GM18505 (cell line): ENCODE measurements around the gene AGO3.
A peak's percentile ranks its signal among the peaks of the same experiment; 100 is the strongest.

Experiments
- ATAC-seq: cut with Tn5 transposase; IDR thresholded peaks from one replicate; pipeline ENCODE4 v1.9.1; 2021; ENCODE audit not compliant: unreplicated experiment
- POLR2A ChIP-seq: IDR thresholded peaks from 4 replicates; pipeline ENCODE4 v1.6.1; 2011; ENCODE audit warnings: borderline replicate concordance; ENCODE audit not compliant: insufficient read depth, insufficient read length; ENCODE audit errors: extremely low read depth

Gene AGO3

DNA sequence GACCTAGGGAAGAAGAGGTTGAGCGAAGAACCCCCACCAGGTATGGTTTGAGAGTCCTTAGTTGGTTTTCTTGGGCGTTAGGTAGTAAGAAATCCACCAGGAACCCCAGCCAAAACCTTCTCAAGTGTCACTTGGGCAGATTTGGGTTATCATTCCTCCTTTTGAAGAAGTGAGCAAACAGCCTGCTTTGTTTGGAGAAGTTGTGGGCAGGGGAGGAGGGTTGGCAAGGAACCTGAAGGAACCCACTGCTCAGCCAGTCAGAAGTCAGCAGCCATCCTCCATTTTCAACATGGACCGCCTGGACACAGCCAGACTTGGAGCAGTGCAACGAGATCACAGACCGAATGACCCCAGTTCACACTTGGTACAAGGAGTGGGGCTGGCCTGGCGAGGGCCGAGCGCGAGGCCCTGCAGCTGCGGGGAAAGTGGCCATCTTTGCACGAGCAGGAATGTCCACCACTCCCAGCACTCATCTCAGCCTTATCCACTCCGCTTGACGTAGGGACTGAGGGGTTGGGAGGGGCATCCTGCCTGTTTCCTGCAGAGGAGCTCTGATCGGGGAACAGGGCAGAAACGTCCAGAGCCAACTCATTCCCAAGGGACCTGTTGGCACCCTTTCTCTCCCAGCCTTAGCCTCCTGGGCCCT is 165.0 kb downstream of the AGO3 start:
- TF ChIP-seq POLR2A: no peak
- no peak for ATAC-seq

DNA sequence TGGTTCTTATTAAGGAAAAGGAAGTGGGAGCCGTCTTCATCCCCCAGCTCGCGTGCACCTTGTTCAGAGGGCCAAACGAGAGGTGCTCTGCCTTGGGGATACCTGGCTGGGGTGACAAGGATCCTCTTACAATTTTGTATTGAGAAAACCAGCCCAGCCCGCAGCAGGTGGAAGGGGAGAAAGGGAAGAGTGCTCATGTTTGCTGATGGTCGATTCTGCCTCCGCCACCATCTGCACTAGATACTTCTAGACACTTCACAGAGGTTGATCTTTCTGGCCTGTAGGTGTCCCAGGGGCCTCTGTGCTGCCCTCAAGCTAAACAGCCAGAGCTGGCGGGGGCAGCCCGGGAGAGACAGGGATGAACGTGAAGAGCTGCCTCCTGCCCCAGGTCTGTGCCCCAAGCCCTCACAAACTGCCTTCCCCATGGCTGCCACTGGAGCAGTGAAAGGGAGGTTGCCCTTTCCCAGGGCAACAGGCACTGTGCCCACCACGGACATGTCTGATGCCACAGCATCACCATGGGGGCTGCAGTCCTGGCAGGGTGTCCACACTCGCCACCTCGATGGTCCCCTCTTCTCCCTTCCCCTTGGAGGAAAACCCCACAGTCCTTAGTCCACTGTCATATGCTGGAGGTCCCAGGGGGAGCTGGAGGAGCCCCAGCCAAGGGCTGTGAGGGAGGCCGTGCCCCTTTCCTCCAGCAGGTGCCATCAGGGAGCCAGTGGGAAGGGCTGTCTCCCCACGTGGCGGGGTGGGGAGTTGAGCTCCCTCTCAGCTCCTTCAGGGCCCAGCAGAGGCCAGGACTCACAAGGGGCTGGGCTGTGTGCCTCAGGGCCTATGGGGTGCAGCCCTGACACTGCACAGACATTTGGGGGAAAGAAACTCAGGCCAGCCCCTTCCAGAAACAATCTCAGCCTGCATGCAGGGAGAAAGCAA is 165.9 kb downstream of the AGO3 start:
- peak; percentile 13 for TF ChIP-seq POLR2A
- ATAC-seq: no peak

DNA sequence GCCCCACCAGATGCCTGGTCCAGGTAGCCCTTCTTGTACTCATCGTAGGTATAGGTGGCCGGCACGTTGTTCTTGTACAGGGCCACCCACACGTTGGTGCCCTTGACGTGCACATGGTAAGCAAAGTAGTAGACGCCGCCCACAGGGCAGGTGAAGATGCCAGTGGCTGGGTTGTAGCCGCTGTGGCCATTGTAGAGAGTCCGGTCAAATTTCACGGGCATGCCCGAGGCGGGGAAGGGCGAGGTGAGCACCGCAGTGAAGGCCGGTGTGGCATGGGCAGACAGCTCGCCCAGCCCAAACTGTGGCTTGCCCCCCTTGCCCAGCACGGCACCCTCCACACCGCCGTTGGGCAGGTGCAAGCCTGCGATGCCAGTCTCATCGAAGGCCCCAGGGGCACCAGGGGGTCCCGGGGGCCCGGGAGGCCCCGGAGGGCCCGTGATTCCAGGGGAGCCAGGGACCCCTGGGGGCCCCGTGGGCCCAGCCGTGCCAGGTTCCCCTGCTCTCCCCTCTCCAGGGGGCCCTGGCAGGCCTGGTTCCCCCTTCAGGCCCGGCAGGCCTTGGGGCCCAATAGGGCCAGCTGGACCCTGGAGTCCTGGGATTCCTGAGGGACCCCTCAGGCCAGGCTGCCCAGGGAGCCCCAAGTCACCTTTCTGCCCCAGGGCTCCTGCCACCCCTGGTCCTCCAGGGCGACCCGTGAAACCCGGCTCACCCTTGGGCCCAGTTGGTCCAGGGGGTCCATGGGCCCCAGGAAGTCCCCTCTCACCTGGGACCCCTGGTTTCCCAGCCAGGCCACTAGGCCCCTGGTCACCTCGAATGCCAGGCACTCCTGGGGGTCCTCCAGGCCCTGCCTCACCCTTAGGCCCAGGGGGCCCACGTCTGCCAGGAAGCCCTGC is 167.0 kb downstream of the AGO3 start:
- no peak for TF ChIP-seq POLR2A

DNA sequence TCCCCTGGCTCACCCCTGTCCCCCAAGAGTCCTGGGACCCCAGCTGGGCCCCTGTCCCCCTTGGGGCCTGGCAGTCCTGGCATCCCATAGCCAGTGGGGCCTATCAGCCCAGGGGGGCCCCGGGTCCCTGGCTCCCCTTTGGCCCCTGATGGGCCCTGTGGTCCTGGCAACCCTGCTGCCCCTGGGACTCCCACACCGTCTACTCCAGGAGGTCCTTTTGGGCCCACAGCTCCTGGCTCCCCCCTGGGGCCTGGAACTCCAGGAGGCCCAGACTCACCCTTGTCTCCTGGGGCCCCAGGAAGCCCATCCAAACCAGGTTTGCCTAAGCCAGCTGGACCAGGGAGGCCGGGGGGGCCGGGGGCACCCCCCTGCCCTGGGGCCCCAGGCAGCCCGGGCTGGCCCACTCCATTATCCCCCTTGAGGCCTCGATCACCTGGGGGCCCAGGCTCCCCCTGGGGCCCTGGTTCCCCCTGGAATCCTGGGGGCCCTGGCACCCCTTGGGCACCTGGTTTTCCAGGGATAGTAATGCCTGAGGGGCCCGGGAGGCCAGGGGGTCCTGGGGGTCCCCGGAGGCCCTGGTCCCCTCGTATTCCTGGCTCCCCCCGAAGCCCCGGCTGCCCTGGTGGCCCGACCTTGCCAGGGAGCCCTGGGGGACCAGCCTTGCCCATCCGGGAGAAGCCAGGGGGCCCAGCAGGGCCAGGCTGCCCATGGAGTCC is 167.9 kb downstream of the AGO3 start:
- no peak for TF ChIP-seq POLR2A

More for the DNA sequence above, 167.0 kb downstream of the AGO3 start:
- ATAC-seq: no peak

DNA sequence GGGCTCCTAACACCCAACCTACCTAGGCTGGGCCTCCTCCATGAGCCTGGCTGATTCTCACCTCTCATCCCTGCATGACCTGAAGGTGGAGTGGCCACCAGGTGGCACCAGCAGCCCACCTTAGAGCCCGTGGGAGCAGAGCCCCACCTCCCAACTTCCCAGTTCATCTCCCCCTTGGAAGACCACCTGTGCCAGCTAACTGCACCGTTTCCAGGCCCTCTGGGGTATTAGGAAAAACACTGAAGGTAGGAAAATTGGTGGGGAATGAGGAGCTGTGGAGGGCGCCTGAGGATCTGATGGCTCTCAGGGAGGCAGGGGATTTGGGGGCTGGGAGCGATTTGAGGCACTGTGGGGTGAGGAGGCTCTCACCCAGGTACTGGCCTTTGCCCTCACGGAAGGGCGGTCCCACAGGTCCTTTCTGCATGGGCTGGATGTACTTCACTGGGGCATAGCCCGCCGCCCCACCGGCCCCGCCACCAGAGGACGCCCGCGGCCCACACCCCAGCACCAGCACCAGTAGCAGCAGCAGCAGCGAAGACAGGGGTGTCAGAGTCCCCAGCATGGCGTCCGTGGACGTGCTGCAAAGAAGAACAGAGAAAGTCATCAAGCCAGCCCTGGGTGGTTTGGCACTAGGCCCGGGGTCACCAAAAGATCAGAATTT is 168.9 kb downstream of the AGO3 start:
- ATAC-seq: no peak
- TF ChIP-seq POLR2A: no peak

More for the DNA sequence above, 167.9 kb downstream of the AGO3 start:
- no peak for ATAC-seq

DNA sequence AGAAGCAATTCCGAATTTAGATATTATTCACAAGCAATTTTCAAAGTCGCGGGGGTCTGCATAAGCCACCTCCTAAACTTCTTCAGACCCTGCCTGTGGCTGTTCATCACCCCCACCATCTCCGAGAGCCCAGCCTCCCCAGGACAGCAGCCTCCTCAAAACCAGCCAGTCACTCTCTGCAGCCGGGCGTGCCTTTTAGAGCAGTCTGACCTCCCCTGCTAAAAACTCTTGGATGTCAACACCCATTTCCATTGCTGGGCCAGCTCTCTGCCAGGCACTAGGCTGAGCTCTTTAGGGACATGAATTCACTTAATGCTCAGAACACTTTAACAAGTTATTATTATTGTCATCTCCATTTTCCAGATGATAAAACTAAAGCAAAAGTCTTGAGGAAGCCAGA is 169.5 kb downstream of the AGO3 start:
- no peak for TF ChIP-seq POLR2A
- no peak for ATAC-seq

DNA sequence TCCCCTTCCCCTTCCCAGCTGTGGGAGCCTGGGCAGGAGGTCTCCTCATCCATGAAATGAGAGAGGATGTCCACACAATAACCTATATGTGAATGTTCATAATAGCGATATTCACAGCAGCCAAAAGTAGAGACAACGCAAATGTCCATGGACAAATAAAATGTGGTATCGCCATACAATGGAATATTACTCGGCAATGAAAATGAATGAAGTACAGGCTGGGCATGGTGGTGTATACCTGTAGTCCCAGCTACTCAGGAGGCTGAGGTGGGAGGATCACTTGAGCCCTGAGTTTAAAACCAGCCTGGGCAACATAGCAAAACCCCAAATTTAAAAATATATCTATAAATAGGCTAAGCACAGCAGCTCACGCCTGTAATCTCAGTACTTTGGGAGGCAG is 170.6 kb downstream of the AGO3 start:
- no peak for ATAC-seq
- TF ChIP-seq POLR2A: no peak

DNA sequence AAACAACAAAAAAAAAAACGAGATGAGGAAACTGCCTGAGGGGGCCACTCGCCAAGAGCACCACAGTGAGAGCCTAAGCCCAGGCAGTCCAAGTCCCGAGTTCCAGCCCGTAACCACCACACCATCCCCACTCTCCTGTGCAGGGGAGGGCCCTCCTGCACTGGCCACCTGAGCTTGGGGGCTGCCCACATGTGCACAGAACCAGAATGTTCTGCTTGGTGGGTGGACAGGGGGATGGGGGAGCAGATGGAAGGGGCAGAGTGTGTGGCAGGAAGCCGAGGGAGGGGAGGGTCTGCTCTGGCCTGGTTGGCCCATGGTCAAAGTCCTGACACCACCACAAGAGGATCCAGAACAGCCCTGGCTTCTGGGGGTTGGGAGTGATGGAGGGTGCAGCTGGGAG is 175.4 kb downstream of the AGO3 start:
- no peak for TF ChIP-seq POLR2A
- ATAC-seq: no peak

DNA sequence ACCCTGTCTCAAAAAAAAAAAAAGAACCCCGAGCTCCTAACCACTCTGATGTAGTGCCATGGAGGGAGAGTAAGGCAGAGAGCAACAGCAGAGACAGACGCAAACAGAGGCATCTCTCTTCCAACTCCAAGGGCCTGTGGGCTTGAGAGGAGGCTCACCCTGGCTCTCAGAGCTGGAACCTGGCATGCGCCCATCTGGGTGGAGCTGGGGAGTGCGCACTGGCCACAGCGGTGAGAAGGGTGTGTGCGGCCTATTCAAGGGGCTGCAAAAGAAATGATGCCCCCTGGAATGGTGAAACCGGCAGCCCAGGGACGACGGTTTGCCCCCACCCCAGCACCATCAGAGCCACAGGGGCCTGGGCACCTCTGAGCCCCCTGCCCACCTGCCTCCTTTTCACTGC is 176.5 kb downstream of the AGO3 start:
- no peak for TF ChIP-seq POLR2A
- ATAC-seq: no peak

DNA sequence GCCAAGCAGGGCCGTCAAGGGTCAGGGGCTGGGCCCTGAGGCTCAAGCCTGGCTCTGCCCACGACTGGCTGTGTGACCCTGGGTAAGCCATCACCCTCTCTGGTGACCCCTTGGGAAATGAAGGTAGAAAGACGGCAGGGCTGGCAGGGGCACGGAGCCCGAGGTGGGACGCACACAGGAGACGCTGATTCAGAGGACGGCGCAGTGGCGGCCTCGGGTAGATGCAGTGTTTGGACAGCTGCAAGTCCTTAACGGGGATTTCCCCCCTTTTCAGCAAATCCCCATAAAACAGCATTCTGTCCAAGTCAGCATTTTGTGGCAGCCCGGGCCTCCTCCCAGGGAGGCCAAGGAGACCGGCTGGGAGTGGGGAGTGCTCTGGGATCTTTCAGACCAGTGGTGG is 177.4 kb downstream of the AGO3 start:
- no peak for ATAC-seq

DNA sequence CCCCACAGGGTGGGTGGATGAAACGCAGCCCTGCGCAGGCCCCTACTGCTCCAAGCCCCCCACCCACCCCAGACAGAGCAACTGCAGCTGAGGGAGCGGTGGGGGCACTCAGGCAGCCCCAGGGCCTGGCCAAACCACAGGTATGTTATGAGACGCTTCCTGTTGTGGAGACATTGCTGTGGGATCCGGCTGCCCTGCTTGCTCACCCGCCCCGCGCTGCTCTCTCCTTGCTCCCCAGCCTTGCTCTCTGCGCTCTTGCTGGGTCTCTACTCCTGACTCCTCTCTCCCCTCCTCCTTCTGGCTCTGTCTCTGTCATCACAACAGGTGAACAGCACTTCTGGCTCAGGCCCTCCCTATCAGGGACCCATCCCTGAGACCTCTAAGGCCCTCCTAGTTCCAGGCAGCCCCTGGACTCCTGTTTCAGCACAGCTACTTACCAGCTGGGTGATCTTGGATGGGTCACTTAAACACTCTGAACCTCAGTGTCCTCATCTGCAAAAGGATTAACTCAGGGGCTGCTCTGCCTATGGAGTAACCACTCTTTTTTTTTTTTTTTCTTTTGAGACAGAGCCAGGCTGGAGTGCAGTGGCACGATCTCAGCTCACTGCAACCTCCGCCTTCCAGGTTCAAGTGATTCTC is 178.3 kb downstream of the AGO3 start:
- no peak for ATAC-seq
- TF ChIP-seq POLR2A: no peak

More for the DNA sequence above, 177.4 kb downstream of the AGO3 start:
- no peak for TF ChIP-seq POLR2A

DNA sequence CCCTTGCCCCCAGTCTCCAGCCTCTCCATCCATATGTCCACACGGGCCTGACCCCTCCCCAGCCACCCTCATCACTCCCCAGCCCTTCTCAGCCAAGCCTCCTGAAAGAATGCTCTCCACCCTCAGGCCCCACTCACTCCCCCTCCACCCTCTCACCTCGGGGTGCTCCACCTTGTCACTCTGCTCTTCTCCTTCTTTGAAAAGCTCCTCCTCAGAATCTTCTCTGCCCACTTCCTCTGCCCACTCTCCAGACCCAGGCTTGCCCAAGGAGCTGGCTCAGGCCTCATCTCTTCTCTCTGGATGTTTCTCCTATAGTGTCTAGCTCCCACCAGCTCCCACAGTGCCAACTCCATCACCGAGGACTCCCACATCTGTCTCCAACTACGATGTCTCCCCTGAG is 180.2 kb downstream of the AGO3 start:
- no peak for TF ChIP-seq POLR2A
- no peak for ATAC-seq
